22Rv1 (cell line): ENCODE measurements around the gene CTNNA1.

Experiments
- CTCF ChIP-seq: fragments of 450-650 bp; IDR thresholded peaks from 2 replicates; pipeline ENCODE4 v1.5.1; 2017; ENCODE audit warnings: mild to moderate bottlenecking
- ZFX ChIP-seq: fragments of 450-650 bp; IDR thresholded peaks from 2 replicates; pipeline ENCODE4 v1.6.1; 2017; ENCODE audit warnings: antibody characterized with exemption, borderline replicate concordance

GRCh38 chr5:138809391-138809790 lies 56.2 kb downstream of the CTNNA1 start:
- no peak for TF ChIP-seq CTCF
- TF ChIP-seq ZFX = no peak
